OCI-M2 (cell line): ENCODE results near the gene SLA2.
"Not testable (repeated sequence)": the region's sequence is repeated elsewhere in the genome, so short reads cannot be mapped to it uniquely, and the experiment has no call there.

ENCODE experiments used
- DNase-seq: peaks from one replicate; lab custom pipeline; 2025; ENCODE audit not compliant: unreplicated experiment; lab: John Stamatoyannopoulos, UW

SLA2 gene

GRCh38 chr20:36645998-36646397 is at the start of gene SLA2:
TSS of gene SLA2 (minus strand) at chr20:36646196. CDS start at chr20:36641335, 4,861 bp downstream.
- no peak for DNase-seq

GRCh38 chr20:36695467-36695866 is 49.5 kb upstream of the SLA2 start:
- DNase-seq = not testable (repeated sequence)

- no peak for DNase-seq
These were observed 42.6 kb upstream of the SLA2 start for GRCh38 chr20:36688630-36689029.

GRCh38 chr20:36687850-36688249 is 41.9 kb upstream of the SLA2 start:
- DNase-seq = no peak

- no peak for DNase-seq
These were observed 40.9 kb upstream of the SLA2 start for GRCh38 chr20:36686944-36687343.

- no peak for DNase-seq
These were observed 40.5 kb upstream of the SLA2 start for GRCh38 chr20:36686504-36686903.

GRCh38 chr20:36684747-36685146 is 38.8 kb upstream of the SLA2 start:
- no peak for DNase-seq

GRCh38 chr20:36682311-36682710 is 36.3 kb upstream of the SLA2 start:
- DNase-seq = no peak

- DNase-seq = no peak
These were observed 31.4 kb upstream of the SLA2 start for GRCh38 chr20:36677422-36677771.

- DNase-seq = no peak
These were observed 30.9 kb upstream of the SLA2 start for GRCh38 chr20:36676701-36677421.

- not testable (repeated sequence) for DNase-seq
These were observed 29.5 kb upstream of the SLA2 start for GRCh38 chr20:36675545-36675944.

- no peak for DNase-seq
These were observed 27.0 kb upstream of the SLA2 start for GRCh38 chr20:36672991-36673390.

- no peak for DNase-seq
These were observed 24.8 kb upstream of the SLA2 start for GRCh38 chr20:36670665-36671357.

GRCh38 chr20:36666181-36666740 is 20.3 kb upstream of the SLA2 start:
- DNase-seq = no peak

- no peak for DNase-seq
These were observed 17.0 kb upstream of the SLA2 start for GRCh38 chr20:36663031-36663430.

GRCh38 chr20:36658300-36658699 is 12.3 kb upstream of the SLA2 start:
- DNase-seq = no peak

GRCh38 chr20:36656733-36657132 is 10.7 kb upstream of the SLA2 start:
- no peak for DNase-seq

- no peak for DNase-seq
These were observed 9.0 kb upstream of the SLA2 start for GRCh38 chr20:36655004-36655403.

- no peak for DNase-seq
These were observed 8.5 kb upstream of the SLA2 start for GRCh38 chr20:36654506-36654905.

GRCh38 chr20:36653456-36653855 is 7.5 kb upstream of the SLA2 start:
- no peak for DNase-seq

- no peak for DNase-seq
These were observed 1.5 kb upstream of the SLA2 start for GRCh38 chr20:36647196-36648121.
